GM19035 (cell line): ENCODE measurements around the gene PTGER2.

Source experiments
- ATAC-seq: cut with Tn5 transposase; IDR thresholded peaks from one replicate; pipeline ENCODE4 v1.9.1; 2021; ENCODE audit not compliant: unreplicated experiment

The PTGER2 gene

GRCh38 chr14:52313903-52314594 is at the start of gene PTGER2:
PTGER2 (plus strand) TSS chr14:52314312; CDS start chr14:52314549, 237 bp downstream.
- ATAC-seq = peak; percentile 57

GRCh38 chr14:52265253-52265652 is 48.9 kb upstream of the PTGER2 start:
- ATAC-seq = no peak

- no peak for ATAC-seq
These were observed 47.9 kb upstream of the PTGER2 start for GRCh38 chr14:52266179-52266578.

- no peak for ATAC-seq
These were observed 47.3 kb upstream of the PTGER2 start for GRCh38 chr14:52266782-52267181.

- no peak for ATAC-seq
These were observed 46.4 kb upstream of the PTGER2 start, which contains the start of gene PTGDR for GRCh38 chr14:52267501-52268278. PTGDR (plus strand) TSS chr14:52267698; CDS start chr14:52267815, 117 bp downstream.

GRCh38 chr14:52268279-52269061 is 45.6 kb upstream of the PTGER2 start:
- ATAC-seq = no peak

- ATAC-seq = no peak
These were observed 45.0 kb upstream of the PTGER2 start for GRCh38 chr14:52269100-52269499.

GRCh38 chr14:52269982-52270381 is 44.1 kb upstream of the PTGER2 start:
- ATAC-seq = no peak

GRCh38 chr14:52271538-52271937 is 42.6 kb upstream of the PTGER2 start:
- ATAC-seq = no peak

- ATAC-seq = no peak
These were observed 41.7 kb upstream of the PTGER2 start for GRCh38 chr14:52272375-52272774.

- ATAC-seq = no peak
These were observed 38.7 kb upstream of the PTGER2 start for GRCh38 chr14:52275372-52275771.

- ATAC-seq = no peak
These were observed 36.6 kb upstream of the PTGER2 start for GRCh38 chr14:52277552-52277951.

GRCh38 chr14:52279408-52279807 is 34.7 kb upstream of the PTGER2 start:
- no peak for ATAC-seq

- no peak for ATAC-seq
These were observed 31.0 kb upstream of the PTGER2 start for GRCh38 chr14:52283099-52283498.

GRCh38 chr14:52286661-52287649 is 27.2 kb upstream of the PTGER2 start:
- no peak for ATAC-seq

GRCh38 chr14:52296378-52296777 is 17.7 kb upstream of the PTGER2 start:
- ATAC-seq = no peak

- no peak for ATAC-seq
These were observed 15.3 kb upstream of the PTGER2 start for GRCh38 chr14:52298795-52299194.

- ATAC-seq = no peak
These were observed 14.3 kb upstream of the PTGER2 start for GRCh38 chr14:52299692-52300278.

GRCh38 chr14:52303236-52303635 is 10.9 kb upstream of the PTGER2 start:
- ATAC-seq = no peak
